Posterior cingulate gyrus (tissue), 11 donors: ENCODE measurements around the gene MAGEA9B.
"Not testable (repeated sequence)": the region's sequence is repeated elsewhere in the genome, so short reads cannot be mapped to it uniquely, and the experiment has no call there.

ENCODE experiments used
- DNase-seq, 10 donors: peaks; one replicate each; pipeline versions ENCODE4 v3.0.0 to v3.0.0-alpha.2; 2020 to 2021; ENCODE audit warnings: mixed read lengths in 3 of 10
- intact Hi-C: fragments of 100-400 bp; cut with DNase I; formaldehyde crosslinking; loops from one replicate; pipeline ENCODE4 v1.15.1; 2023

The MAGEA9B gene

DNA sequence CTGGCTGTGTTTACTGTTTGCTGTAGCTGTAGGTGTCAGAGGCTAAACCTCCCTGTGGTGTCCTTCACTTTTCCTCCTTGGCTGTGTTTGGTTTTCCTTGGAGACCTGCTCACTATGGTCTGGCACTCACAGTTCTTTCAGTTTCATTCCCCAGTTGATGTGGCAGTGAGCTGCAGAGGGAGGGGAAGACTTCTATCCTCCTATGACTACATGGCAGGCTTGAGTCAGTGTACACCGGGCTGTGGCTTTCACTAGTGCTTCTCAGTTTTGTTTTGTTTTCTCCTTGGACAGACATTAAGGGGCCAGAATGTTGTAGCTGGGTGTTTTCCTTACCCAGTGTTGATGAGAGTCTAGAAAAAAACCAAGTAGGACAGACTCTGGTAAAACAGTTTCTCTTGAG lies 13.8 kb downstream of the MAGEA9B start:
- DNase-seq, intact Hi-C loops: not testable (repeated sequence)

GRCh38 chrX:149572743-149573142 lies 14.5 kb downstream of the MAGEA9B start:
- intact Hi-C loops, result no loop called here
- DNase-seq, result no peak

DNA sequence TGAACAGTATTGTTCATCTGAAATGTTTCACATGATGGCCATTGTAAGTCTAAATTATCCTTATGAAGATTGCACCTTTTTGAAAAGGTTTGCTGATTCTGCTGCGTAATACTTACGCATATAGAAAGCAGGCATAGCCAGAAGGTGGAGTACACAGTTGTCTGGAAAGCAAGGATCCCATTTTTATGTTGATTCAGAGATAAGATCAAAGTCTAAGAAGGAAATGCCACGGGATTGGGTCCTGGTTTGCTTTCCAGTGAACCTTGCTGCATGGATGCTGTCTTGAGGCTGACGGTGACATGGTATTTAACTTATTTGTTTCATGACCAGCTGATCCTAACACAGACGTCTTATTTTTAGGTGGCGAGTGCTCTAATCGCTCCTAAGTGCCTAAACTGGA lies 15.5 kb downstream of the MAGEA9B start:
- DNase-seq, result no peak
- intact Hi-C loops, result no loop called here

GRCh38 chrX:149570668-149571067 lies 16.6 kb downstream of the MAGEA9B start:
- intact Hi-C loops, result no loop called here
- peak in 1 of 10 donors; percentile 4 for DNase-seq

DNA sequence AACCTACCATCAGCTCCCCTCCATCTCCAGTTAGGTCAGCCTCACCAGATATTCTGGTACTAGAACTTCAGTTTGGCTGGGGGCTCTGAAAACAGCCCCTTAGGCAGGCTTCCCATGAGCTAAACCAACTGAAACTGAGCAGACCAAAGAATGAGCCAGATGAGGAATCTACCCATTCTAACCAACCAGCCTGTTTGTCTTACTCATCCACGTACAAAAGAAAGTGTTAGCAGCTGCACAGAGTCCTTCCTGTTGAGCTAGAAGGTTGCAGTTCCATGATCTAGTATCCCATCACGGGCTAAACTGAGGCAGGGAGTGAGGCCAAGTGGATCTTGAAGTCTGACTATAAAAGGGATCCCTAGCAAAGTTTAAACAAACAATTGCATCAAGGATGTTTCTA lies 17.5 kb downstream of the MAGEA9B start:
- intact Hi-C loops, result no loop called here
- no peak for DNase-seq

DNA sequence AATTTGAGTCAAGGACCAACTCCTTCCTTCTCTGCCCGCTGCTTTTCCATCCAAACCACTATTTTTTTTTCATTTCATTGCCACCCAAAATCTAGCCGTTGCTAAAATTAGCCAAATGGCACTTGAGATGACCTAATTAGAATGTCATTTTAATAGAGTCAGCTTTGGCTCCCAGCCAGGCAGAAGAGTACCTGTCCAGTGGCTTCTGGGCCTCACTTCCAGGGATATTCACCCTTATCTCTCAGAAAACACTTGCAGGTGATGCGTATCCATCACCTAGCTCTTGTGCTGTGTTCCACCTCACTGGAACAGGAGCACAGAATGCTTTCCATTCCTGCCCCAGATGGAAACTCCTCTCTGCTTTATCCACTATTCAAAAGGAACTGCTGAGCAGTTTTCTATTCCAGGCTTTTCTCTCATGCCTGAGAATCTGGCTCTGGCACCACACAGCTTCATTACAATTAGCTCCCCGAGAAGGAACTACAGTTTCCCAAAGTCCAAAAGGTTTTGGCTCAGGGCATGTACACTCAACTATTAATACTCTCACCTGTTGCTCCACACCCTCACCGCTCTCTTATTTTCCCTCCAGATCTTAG lies 18.5 kb downstream of the MAGEA9B start:
- intact Hi-C loops, result no loop called here
- peak in 1 of 10 donors; percentile 12 for DNase-seq

- intact Hi-C loops, result no loop called here
- peak in 2 of 10 donors; percentile 21 to 27 for DNase-seq
These were observed 19.4 kb downstream of the MAGEA9B start for GRCh38 chrX:149567621-149568417.

GRCh38 chrX:149563359-149563758 lies 23.9 kb downstream of the MAGEA9B start:
- DNase-seq, result peak in 1 of 10 donors; percentile 31
- intact Hi-C loops, result no loop called here

DNA sequence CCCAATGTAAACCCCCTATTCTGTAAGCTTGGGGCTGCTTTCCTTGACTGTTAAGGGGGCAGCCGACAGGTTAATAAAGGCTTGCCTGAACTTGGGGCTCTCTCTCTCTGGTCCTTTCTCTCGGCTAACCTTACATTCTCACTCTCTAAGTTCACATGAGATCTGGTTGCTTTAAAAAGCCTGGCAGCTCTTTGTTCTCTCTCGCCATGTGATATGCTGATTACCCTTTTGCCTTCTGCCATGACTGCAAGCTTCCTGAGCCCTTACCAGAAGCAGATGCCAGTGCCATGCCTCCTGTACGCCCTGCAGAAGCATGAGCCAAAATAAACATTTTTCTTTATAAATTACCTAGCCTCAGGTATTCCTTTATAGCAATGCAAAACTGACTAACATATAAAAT lies 32.0 kb downstream of the MAGEA9B start:
- intact Hi-C loops, DNase-seq: not testable (repeated sequence)

DNA sequence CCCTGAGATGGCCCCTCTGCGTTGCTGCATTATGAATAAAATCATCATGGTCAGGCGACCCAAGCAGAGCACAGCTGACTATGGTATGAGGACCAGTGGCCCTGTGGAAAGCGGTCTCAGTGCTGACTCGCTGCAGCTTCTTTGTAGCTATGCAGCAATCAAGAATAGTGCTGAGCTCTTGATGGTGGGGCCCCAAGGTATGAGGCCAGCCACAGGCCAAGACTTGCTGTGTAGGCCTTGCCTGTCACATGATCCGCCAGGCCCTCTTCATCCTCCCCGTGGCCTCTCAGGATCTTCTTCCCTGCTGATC lies 35.4 kb downstream of the MAGEA9B start:
- intact Hi-C loops, DNase-seq: not testable (repeated sequence)

DNA sequence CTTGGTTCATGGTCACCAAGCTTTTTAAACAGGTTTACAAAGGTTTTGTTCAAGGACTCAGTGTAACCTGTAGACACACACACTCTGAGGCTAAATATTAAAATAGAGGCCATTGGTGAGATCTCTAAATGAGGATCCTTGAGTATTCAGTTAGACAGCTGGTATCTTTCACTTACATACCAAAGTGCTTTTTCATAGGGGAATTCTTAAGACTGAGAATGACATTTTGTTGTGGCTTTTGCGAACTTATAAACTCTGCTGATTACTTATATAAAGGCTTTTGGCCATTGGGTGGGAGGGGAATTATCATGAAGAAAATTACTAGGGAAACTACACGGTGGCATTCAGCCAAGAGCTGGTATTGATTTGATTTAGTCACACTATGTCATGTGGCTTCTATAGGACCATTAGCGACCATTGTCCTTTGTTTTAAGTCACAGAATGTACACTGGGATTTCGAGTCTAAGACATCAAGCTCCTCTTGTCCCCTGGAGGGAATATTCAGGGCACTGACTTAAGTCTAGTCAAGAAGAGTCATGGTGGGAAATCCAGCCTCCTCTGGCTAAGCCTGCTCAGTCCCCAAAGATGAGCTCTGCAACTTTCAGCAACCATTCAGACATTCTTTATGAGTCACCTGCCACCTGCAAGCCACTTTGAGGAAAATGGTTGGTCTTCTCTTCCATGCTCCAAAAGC lies 35.9 kb downstream of the MAGEA9B start:
- DNase-seq, intact Hi-C loops: not testable (repeated sequence)

GRCh38 chrX:149550454-149550853 lies 36.8 kb downstream of the MAGEA9B start:
- DNase-seq, intact Hi-C loops: not testable (repeated sequence)

GRCh38 chrX:149549701-149550100 lies 37.6 kb downstream of the MAGEA9B start, which contains the start of gene HSFX3:
TSS of gene HSFX3 (minus strand) at chrX:149549924. CDS start at chrX:149549852, 72 bp downstream.
- intact Hi-C loops, result not testable (repeated sequence)

DNA sequence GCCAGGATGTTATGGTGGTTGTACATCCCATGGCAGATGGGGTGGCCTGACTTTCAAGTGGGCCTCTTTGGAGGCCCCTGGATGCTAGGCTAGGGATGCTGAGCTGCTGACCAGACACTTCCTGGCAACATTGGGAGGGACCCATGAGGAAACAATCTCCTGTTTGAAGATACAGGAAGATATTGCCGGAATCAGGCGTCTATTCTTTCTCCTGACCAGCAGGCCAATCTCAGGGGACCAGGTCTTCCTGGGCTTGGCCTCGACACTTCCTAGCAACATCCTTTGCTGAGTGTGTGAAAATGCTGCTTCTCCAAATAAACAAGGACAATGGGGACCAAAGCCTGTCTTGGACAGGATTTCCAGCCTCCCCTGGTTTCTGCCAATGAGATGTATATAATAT lies 39.5 kb downstream of the MAGEA9B start:
- intact Hi-C loops, DNase-seq: not testable (repeated sequence)

More at GRCh38 chrX:149549701-149550100, 37.6 kb downstream of the MAGEA9B start, which contains the start of gene HSFX3:
- DNase-seq, result not testable (repeated sequence)

DNA sequence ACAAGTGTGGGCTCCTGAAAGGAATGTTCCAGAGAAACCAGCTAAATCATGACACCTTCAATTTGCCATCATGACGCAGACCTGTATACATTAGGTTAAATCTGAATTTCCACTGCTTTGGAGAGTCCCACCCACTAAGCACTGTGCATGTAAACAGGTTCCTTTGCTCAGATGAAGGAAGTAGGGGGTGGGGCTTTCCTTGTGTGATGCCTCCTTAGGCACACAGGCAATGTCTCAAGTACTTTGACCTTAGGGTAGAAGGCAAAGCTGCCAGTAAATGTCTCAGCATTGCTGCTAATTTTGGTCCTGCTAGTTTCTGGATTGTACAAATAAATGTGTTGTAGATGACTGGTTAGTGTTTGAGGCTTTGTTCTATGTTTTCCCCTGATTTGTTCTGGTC lies 40.3 kb downstream of the MAGEA9B start:
- intact Hi-C loops, DNase-seq: not testable (repeated sequence)

GRCh38 chrX:149545545-149546543 lies 41.4 kb downstream of the MAGEA9B start:
- DNase-seq, result peak in 4 of 10 donors; percentile 6 to 72 (median 38)
- intact Hi-C loops, result not testable (repeated sequence)

GRCh38 chrX:149541521-149542047 lies 45.7 kb downstream of the MAGEA9B start:
- intact Hi-C loops, result no loop called here
- DNase-seq, result no peak

GRCh38 chrX:149540621-149541520 lies 46.4 kb downstream of the MAGEA9B start, which contains the start of gene EOLA1:
TSS of gene EOLA1 (plus strand) at chrX:149541012. CDS start at chrX:149545631, 4,619 bp downstream.
- intact Hi-C loops, result no loop called here
- DNase-seq, result peak; percentile 57 to 98 (median 82)
